ELF-1 (cell line): Measurements from ENCODE around the gene UBL4B.

Experiments used
- DNase-seq: peaks from one replicate; pipeline ENCODE4 v3.0.0-alpha.2; 2016; ENCODE audit warnings: low read depth, low spot score

Gene UBL4B

GRCh38 chr1:110084227-110085078, 27.8 kb upstream of the UBL4B start:
- peak; percentile 39 for DNase-seq

- no peak for DNase-seq
These were observed 26.6 kb upstream of the UBL4B start for GRCh38 chr1:110085671-110086070.

GRCh38 chr1:110086961-110087360, 25.3 kb upstream of the UBL4B start:
- DNase-seq = no peak

- DNase-seq = peak; percentile 69
These were observed 24.2 kb upstream of the UBL4B start for GRCh38 chr1:110087812-110088738.

- DNase-seq = no peak
These were observed 23.4 kb upstream of the UBL4B start for GRCh38 chr1:110088739-110089316.

- peak; percentile 80 for DNase-seq
These were observed 22.5 kb upstream of the UBL4B start for GRCh38 chr1:110089561-110090275.

GRCh38 chr1:110091381-110091780, 20.9 kb upstream of the UBL4B start:
- DNase-seq = no peak

GRCh38 chr1:110091791-110092190, 20.5 kb upstream of the UBL4B start:
- no peak for DNase-seq

- no peak for DNase-seq
These were observed 19.3 kb upstream of the UBL4B start for GRCh38 chr1:110092991-110093390.

- DNase-seq = no peak
These were observed 17.1 kb upstream of the UBL4B start for GRCh38 chr1:110094931-110095654.

- no peak for DNase-seq
These were observed 14.6 kb upstream of the UBL4B start for GRCh38 chr1:110097507-110098221.

GRCh38 chr1:110098222-110099026, 13.8 kb upstream of the UBL4B start:
- DNase-seq = peak; percentile 55

GRCh38 chr1:110100335-110100734, 11.9 kb upstream of the UBL4B start:
- no peak for DNase-seq

GRCh38 chr1:110102081-110102480, 10.2 kb upstream of the UBL4B start:
- no peak for DNase-seq

GRCh38 chr1:110106013-110106941, 6.0 kb upstream of the UBL4B start:
- peak; percentile 92 for DNase-seq

GRCh38 chr1:110107867-110108469, 4.3 kb upstream of the UBL4B start:
- no peak for DNase-seq

- no peak for DNase-seq
These were observed 1.2 kb upstream of the UBL4B start for GRCh38 chr1:110111081-110111480.

GRCh38 chr1:110112656-110113055, 413 bp downstream of the UBL4B start:
- DNase-seq = no peak
